ENCODE data around the gene C14orf180. TPM values are rescaled to one million over a fixed set of nuclear protein-coding genes. Genes with fewer than 3 reads are reported as not detected.

C14orf180 gene
- total RNA-seq, 1 experiment from 2014 or later = not detected

- Mint-ChIP-seq H3K36me3 (no peaks in the 10 kb centered on the region), H3K27ac (no peak overlapping the region), H3K9me3 (no peaks in the 10 kb centered on the region), H3K27me3 (ENCODE audit: low read depth) (no peaks in the 10 kb centered on the region), H3K4me1 (no peaks in the 10 kb centered on the region), H3K4me3 (no peak overlapping the region)
- ATAC-seq (no peak), DNase-seq (ENCODE audit: low spot score) (peak; percentile 5)
- CTCF ChIA-PET = interaction anchor here (1.1 kb wide), 1 partner anchor 215 kb away, joined by 3 read pairs; no protein-coding TSS in a partner anchor
- POLR2A ChIA-PET = no interaction called here
- no peak for TF ChIP-seq RORB (CRISPR knock-in tag; IDR thresholded peaks at IDR 0.05)
- no peak for TF ChIP-seq NR2C2 (CRISPR knock-in tag; IDR thresholded peaks at IDR 0.05)
- TF ChIP-seq MXD4 (CRISPR knock-in tag; IDR thresholded peaks at IDR 0.05; ENCODE audit: borderline replicate concordance) = no peak
- no peak for TF ChIP-seq ZNF138 (CRISPR knock-in tag; conservative IDR thresholded peaks at IDR 0.05)
- no peak for TF ChIP-seq FOXJ3 (CRISPR knock-in tag; IDR thresholded peaks at IDR 0.05; ENCODE audit: borderline replicate concordance)
Measured at GRCh38 chr14:104557086-104557485, 22.5 kb upstream of the C14orf180 start.

- POLR2A ChIA-PET = no interaction called here
- H3K36me3 Mint-ChIP-seq = no peaks in the 10 kb centered on the region
- no peak overlapping the region for H3K27ac Mint-ChIP-seq
- ATAC-seq = no peak
- DNase-seq (ENCODE audit: low spot score) = no peak
- H3K4me1 Mint-ChIP-seq = no peaks in the 10 kb centered on the region
- H3K27me3 Mint-ChIP-seq (ENCODE audit: low read depth) = no peaks in the 10 kb centered on the region
- H3K4me3 Mint-ChIP-seq = no peak overlapping the region
- TF ChIP-seq ZNF512 (CRISPR knock-in tag; IDR thresholded peaks at IDR 0.05; ENCODE audit: borderline replicate concordance) (no peak), JUN (CRISPR knock-in tag; IDR thresholded peaks at IDR 0.05) (no peak), PRRX2 (CRISPR knock-in tag; IDR thresholded peaks at IDR 0.05) (no peak), E2F4 (CRISPR knock-in tag; IDR thresholded peaks at IDR 0.05; ENCODE audit: borderline replicate concordance, low read depth) (no peak), ZNF425 (CRISPR knock-in tag; conservative IDR thresholded peaks at IDR 0.05) (no peak), ZNF396 (CRISPR knock-in tag; IDR thresholded peaks at IDR 0.05; ENCODE audit: borderline replicate concordance) (no peak), ZNF317 (CRISPR knock-in tag; IDR thresholded peaks at IDR 0.05; ENCODE audit: borderline replicate concordance, low read depth) (no peak), E2F5 (CRISPR knock-in tag; IDR thresholded peaks at IDR 0.05) (no peak), SP1 (CRISPR knock-in tag; conservative IDR thresholded peaks at IDR 0.05) (no peak), NR2C2 (CRISPR knock-in tag; IDR thresholded peaks at IDR 0.05) (no peak), IRF2 (CRISPR knock-in tag; IDR thresholded peaks at IDR 0.05; ENCODE audit: borderline replicate concordance, low read depth) (no peak)
- CTCF ChIA-PET = interaction anchor here (1.6 kb wide), 1 partner anchor 85 kb away, joined by 4 read pairs; no protein-coding TSS in a partner anchor
- H3K9me3 Mint-ChIP-seq = no peaks in the 10 kb centered on the region
Measured at GRCh38 chr14:104557766-104558165, 21.8 kb upstream of the C14orf180 start.

- H3K27me3 Mint-ChIP-seq (ENCODE audit: low read depth) = no peaks in the 10 kb centered on the region
- H3K9me3 Mint-ChIP-seq = no peaks in the 10 kb centered on the region
- H3K4me1 Mint-ChIP-seq = no peaks in the 10 kb centered on the region
- POLR2A ChIA-PET = no interaction called here
- no peak overlapping the region for H3K4me3 Mint-ChIP-seq
- DNase-seq (ENCODE audit: low spot score) (no peak), ATAC-seq (no peak)
- no peaks in the 10 kb centered on the region for H3K36me3 Mint-ChIP-seq
- no peak overlapping the region for H3K27ac Mint-ChIP-seq
- CTCF ChIA-PET = interaction anchor here (1.6 kb wide), 1 partner anchor 85 kb away, joined by 4 read pairs; no protein-coding TSS in a partner anchor
- TF ChIP-seq ERG (CRISPR knock-in tag; IDR thresholded peaks at IDR 0.05) (no peak), TEAD4 (CRISPR knock-in tag; IDR thresholded peaks at IDR 0.05) (no peak), NR1H2 (CRISPR knock-in tag; IDR thresholded peaks at IDR 0.05) (no peak), ELF4 (CRISPR knock-in tag; IDR thresholded peaks at IDR 0.05; ENCODE audit: low read depth) (no peak), NFYB (CRISPR knock-in tag; conservative IDR thresholded peaks at IDR 0.05; ENCODE audit: low read depth) (no peak), SOX15 (CRISPR knock-in tag; IDR thresholded peaks at IDR 0.05) (no peak), USF1 (CRISPR knock-in tag; IDR thresholded peaks at IDR 0.05) (no peak)
Measured at GRCh38 chr14:104558231-104559027, 21.1 kb upstream of the C14orf180 start.
